ENCODE data around the gene POLR2I.
"Not testable (repeated sequence)": the region's sequence is repeated elsewhere in the genome, so short reads cannot be mapped to it uniquely, and the experiment has no call there.

POLR2I gene

DNA sequence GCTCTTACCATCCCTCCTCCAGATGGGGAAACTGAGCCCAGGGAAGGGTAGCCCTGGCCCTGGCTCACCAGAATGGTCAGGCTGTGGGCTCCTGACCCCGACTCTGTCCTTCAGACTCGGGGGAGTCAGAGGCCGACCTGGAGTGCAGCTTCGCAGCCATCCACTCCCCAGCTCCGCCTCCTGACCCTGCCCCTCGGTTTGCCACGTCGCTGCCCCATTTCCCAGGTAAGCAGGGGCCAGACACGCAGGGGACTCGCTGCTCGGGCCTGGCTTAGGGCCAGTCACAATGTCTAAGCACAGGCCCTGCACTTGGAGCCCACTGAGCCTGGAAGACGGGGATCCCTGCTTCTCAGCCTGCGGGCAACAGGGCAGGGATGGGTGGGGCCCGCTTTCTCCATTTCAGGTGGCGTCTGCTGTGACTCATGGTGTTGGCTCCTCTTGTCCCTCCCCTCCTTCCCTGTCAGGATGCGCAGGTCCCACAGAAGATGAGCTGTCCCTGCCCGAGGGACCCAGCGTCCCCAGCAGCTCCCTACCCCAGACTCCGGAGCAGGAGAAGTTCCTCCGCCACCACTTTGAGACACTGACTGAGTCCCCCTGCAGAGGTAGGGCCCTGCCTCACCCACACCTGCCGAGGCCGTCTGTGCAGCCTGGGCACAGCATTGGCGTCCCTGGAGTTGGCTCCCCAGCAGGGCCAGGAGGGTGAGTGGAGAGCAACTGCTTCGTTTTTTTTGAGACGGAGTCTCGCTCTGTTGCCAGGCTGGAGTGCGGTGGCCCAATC is 12.9 kb downstream of the POLR2I start:
- no peak for DNase-seq (ENCODE audit: low read depth in 2 of 2)

DNA sequence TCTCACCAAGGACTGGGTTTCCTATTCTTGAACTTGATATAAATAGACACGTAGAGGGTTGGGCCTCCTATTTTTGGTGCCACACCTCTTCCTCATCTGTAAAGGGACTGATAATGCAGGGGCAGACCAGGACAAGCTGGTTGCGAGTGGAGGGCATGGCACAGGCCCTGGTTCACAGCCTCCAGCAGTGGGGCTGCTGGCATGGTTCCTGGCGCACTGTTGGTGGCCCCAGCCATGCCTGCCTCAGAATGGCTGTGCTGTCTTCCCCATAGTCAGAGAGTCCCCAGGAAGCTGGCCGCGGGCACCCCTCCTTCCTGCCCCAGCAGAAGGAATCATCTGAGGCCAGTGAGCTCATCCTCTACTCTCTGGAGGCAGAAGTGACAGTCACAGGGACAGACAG is 14.2 kb downstream of the POLR2I start:
- DNase-seq (ENCODE audit: low read depth in 2 of 2) = no peak

DNA sequence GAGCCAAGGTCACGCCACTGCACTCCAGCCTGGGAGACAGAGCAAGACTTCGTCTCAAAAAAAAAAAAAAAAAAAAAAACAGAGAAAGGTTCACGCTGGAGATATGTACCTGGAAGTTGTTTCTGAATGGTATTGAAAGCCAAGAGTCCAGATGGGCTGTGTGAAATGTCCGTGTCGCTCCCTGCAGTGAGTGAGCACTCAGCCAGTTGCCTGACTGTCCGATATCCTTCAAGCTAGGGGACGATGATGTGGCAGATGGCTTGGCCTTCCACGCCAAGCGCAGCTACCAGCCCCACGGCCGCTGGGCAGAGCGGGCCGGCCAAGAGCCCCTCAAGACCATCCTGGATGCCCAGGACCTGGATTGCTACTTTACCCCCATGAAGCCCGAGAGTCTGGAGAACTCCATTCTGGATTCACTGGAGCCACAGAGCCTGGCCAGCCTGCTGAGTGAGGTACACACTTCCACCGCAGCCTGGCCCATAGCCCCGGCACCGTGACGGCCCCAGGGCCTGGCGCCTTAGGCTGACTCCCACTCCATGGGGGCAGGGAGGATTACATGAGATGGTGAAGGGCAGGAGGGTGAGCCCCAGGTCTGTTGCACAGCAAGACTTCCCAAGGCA is 15.4 kb downstream of the POLR2I start:
- no peak for DNase-seq (ENCODE audit: low read depth in 2 of 2)

DNA sequence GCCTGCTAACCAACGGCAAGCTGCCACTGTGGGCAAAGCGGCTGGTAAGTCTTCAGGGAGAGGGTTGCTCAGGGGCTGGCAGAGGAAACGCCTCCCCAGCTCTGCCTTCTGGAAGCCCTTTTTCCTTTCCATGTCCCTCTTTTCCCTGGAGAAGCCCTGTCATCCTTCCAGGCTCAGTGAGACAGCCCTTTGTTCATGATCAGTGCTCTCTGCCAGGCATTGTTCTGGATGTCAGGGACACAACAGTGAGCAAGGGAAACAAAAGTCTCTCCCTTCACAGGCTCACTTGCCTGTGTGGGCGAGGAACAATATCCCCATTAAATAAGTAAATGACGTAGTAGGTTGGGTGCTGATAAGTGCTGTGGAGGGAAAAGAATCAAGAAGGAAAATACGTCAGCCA is 17.6 kb downstream of the POLR2I start:
- no peak for DNase-seq (ENCODE audit: low read depth in 2 of 2)

DNA sequence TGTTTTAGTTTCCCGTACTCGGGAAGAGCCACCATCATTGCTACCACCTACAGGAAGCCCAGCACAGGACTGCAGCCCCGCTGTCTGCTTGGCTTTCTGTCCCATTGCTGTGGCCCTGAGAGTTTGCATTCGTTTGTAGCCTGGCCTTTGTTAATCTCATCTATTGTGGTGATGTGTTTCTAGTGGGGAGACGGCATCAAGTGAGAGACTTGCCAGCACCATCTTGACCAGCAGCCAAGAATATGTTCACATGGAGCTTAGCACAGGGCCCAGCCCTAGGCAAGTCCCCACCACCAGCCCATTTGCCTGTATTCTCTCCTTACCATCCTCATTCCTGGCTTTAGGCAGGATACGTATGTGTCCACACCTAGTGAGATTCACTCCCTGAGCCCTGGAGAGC is 21.0 kb downstream of the POLR2I start:
- no peak for DNase-seq (ENCODE audit: low read depth in 2 of 2)

DNA sequence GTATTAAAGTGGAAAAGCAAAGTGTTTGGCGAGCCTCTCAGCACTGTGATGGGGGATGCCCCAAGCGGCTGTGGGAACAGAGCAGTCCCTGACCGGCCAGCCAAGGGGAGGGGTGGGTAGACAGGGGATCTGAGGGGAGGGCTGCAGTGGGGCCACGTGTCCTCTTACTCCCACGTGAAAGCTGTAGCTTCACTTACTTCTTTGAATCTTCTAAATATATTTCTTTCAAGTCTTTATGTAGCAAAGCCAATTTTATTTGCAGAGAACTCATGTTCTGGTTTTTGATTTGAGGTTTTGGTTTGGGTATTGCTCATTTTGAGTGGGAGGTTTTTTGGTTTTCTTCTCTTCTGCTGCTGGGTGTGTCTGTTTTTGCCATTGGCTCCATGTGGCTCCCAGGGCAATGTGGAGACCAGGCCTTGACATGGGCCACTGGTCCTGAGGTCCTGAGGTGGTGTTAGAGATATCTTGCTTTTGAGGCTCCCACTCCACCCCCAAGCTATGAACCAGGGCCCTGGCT is 21.5 kb downstream of the POLR2I start:
- no peak for DNase-seq (ENCODE audit: low read depth in 2 of 2)

DNA sequence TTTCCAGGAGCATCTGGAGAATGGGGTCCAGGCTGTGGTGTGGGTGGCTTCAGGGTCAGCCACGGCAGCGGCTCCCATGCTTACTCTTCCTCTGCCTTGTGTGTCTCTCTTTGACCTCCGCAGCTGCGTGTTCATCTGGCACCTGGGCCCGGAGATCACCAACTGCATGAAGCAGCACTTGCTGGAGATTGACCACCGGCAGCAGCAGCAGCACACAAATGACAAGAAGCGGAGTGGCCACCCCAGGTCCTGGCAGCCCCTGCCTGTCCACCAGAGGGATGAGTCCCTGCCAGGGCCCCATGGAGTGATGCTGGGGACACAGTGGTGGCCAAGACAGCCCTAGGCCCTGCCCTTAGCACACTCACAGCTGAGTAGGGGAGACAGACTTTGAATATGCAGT is 22.1 kb downstream of the POLR2I start:
- no peak for DNase-seq (ENCODE audit: low read depth in 2 of 2)

DNA sequence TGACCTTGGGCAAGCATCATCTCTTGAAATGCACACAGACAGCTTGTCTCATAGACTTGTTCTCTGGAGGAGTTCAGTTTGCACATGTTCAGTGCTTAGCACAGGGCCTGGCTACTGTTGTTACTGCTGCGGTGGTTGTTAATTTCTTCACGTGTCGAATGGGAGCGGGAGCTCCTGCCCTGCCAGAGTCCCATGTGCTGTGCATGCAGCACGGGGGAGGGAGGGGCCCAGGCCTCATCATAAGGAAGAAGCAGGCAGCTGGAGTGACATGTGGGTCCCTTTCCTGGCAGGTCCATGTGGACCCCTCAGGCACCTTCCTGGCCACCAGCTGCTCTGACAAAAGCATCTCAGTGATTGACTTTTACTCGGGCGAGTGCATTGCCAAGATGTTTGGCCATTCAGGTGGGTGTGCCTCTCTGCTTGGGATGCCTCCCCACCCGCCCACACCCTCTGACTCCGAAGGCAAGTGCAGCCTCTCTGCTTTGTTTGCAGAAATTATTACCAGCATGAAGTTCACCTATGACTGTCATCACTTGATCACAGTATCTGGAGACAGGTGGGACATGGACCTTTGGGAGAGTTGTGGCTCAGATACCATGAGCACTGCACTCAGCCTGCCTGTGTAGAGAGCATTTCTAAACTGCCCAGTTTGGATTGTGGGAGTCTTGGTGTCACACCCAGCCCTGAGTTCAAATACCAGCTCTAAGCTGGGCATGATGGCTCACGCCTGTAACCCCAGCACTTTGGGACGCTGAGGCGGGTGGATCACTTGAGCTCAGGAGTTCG is 23.6 kb downstream of the POLR2I start:
- DNase-seq (ENCODE audit: low read depth in 2 of 2) = no peak

DNA sequence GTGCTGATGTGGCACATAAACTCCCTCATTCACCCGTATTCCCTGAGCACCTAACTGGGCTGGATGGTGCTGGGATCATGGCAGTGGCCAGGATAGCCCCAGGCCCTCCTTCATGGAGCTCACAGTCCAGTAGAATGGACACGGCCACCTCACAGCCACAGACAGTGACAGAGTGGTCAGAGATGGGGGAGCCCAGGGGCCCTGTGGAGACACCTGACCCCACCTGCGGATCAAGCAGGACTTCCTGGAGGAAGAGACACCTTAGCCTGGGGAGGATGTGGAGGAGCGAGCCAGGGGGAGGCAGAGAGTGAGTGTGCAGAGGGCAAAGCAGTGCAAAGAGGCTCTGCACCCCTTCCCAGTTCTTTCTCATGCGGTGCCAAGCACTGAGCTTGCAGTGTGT is 24.8 kb downstream of the POLR2I start:
- DNase-seq (ENCODE audit: low read depth in 2 of 2) = no peak

DNA sequence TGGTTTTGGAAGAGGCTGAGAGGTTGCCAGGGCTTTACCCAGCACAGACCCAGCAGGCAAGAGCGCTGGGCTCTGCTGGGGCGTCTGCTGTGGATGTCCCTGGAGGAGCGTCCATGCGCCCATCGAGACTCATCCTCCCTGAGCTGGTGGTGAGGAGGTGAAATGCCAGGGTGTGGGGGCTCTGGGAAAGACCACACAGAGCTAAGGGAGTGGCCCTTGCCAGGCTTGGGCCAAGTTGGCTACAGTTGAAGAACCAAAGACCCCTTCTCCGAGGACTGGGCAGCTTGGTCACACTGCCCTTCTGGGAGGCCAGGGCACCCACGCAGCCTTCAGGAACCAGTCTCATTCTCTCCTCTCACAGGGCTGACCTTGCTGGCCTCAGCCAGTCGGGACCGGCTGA is 28.3 kb downstream of the POLR2I start:
- DNase-seq (ENCODE audit: low read depth in 2 of 2) = no peak

DNA sequence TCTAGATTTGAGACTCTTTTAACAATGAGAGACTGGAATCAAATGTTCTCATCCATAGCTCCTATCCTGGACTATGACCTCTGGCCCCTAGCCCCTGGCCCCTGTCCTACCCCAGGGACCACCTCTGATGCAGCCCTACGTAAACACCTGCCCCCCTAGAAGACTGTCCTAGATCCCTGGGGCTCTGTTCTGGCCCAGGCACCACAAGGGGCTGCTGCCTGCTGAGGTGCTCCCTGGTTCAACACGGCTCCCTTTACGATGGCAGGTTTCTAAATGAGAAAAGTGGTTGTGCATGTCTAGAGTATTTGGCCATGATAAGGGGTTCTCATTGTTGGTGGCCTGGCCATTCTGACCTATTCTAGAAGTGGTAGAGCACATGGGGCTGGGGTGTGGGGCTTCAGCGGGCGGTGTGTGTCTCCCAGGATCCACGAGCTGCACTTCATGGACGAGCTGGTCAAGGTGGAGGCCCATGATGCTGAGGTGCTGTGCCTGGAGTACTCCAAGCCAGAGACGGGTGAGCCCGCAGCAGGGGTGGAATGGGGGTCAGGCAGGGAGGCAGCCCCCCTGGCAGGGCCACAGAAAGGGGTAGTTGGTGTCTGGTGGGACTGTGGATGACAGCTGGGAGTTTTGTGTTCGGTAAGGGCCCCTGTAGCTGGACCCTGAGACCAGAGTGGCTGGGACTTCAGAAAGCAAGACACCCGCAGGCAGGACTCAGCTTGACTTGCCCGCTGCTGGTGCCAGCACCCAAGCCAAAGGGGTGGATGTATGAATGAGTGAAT is 30.3 kb downstream of the POLR2I start:
- DNase-seq (ENCODE audit: low read depth in 2 of 2) = no peak

DNA sequence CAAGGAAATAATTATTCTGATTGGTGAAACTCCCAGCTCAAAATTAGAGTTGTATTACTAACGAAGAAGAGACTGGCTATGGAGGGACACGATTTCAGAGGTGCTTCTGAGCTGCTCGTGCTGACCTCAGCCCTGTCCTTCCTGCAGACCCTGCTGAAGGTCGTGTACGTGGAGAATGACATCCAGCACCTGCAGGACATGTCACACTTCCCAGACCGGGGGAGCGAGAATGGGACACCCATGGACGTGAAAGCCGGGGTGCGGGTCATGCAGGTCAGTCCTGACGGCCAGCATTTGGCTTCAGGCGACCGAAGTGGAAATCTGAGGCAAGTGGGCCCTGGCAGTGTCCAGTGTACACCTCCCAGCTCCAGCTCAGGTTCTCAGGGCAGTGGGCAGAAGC is 31.8 kb downstream of the POLR2I start:
- no peak for DNase-seq (ENCODE audit: low read depth in 2 of 2)

DNA sequence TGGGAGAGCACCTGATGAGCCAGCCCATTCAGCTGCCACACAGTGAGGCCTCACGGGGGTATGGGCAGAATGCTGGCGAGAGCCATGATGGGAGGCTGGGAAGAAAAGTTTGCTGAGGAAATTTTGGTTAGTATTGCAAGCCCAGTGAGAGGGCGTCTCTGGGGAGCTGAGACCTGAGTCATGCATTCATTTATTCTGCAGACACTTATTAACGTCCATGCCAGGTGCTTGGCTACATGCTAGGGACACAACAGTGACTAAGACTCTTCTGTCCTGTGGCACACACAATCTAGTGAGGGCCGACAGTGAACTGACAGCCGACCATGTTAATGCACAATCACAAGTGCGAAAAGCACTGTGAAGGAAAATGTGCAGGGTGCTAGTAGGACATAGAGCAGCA is 32.8 kb downstream of the POLR2I start:
- no peak for DNase-seq (ENCODE audit: low read depth in 2 of 2)

DNA sequence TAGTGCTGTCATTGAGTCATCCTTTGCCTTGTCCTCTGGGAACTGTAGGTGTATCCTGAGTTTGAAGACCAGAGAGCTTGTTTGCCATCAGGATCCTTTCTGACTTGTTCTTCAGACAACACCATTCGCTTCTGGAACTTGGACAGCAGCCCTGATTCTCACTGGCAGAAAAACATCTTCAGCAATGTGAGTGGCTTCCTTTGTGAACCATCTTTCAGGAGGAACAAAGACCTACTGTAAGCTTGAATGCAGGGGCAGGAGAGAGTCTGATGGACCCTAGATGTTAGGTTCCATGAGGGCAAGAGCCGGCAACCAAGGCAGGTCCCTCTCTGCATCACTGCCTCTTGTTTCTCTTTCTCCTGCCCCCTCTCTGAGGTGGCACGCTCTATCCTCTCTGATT is 33.3 kb downstream of the POLR2I start:
- no peak for DNase-seq (ENCODE audit: low read depth in 2 of 2)

DNA sequence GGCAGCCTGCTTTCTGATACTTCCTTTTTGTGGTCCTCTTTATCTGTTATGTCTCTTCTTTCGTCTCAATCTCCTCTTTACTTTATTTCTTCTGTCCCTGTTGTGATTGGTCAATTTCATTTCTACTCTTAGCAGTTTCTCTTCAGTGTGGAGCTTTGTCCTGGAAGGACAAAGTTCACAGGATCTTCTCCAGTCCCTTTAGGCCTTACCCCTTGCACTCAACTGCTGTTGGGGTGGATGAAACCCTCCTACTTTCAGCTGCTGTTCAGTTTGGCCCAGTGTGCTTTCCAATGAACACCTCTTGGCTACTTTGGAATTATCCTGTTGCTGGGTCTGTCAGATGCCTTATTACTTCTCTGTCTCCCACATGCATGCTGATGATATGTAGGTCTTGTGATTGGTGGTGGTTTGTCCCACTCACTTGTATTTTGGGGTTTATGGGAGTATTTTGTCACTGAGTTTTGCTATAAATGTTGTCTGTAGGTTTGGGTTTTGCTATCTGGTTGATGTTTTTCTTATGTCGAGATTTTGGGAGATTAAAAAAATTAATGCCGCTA is 35.2 kb downstream of the POLR2I start:
- no peak for DNase-seq (ENCODE audit: low read depth in 2 of 2)

DNA sequence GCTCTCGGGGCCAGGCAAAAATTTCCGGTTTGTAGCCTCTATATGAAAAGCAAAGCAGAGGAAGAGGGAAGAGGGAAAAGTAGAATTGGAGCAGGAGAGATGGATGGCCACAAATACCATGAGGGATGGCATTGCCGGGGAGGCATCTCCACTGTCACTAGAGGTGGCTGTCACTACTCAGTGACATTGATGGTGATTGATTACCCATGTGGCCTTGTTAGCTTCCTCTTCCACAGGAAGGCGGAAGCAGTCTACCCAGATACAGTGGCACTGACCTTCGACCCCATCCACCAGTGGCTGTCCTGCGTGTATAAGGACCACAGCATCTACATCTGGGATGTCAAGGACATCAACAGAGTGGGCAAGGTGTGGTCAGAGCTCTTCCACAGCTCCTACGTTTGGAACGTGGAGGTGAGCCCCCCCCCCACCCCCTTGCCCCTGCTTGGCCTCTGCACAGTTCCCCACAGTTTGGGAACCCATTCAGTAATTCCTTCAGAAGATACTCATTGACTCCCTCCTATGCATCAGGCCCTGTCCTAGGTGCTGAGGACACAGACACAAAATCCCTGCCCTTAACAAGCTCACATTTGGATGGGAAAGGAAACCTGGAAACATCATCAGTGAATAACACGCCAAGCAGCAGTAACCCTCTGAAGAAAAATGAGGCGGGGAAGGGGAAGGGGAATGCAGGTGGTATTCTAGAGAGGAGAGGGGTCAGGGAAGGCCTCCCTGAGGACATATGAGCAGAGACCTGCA is 41.4 kb downstream of the POLR2I start:
- DNase-seq (ENCODE audit: low read depth in 2 of 2) = no peak

DNA sequence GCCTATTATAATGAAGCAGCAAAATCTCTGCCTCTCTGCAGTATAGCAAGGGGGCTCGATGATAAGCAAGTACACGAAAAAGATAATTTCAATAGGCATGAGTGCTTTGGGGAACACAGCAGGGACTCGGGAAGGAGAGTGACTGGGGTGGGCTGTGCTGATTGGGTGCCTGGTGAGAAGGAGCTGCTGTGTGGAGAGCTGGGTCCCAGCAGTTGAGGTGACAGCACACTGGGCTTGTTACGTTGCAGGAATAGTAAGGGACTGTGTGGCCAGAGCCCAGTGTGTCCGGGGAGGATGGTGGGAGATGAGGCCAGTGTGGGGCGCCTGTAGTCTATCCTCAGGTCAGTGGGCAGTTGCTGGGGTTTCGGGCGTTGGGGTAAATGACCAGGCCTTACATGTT is 42.6 kb downstream of the POLR2I start:
- DNase-seq (ENCODE audit: low read depth in 2 of 2) = no peak

DNA sequence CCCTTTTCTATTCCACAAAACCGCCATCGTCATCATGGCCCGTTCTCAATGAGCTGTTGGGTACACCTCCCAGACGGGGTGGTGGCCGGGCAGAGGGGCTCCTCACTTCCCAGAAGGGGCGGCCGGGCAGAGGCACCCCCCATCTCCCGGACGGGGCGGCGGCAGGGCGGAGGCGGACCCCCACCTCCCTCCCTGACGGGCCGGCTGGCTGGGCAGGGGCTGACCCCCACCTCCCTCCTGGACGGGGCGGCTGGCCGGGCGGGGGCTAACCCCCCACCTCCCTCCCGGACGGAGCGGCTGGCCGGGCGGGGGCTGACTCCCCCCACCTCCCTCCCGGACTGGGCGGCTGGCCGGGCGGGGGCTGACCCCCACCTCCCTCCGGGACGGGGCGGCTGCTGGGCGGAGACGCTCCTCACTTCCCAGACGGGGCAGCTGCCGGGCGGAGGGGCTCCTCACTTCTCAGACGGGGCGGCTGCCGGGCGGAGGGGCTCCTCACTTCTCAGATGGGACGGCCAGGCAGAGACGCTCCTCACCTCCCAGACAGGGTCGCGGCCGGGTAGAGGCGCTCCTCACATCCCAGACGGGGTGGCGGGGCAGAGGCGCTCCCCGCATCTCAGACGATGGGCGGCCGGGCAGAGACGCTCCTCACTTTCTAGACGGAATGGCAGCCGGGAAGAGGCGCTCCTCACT is 45.7 kb downstream of the POLR2I start:
- DNase-seq (ENCODE audit: low read depth in 2 of 2) = not testable (repeated sequence)

DNA sequence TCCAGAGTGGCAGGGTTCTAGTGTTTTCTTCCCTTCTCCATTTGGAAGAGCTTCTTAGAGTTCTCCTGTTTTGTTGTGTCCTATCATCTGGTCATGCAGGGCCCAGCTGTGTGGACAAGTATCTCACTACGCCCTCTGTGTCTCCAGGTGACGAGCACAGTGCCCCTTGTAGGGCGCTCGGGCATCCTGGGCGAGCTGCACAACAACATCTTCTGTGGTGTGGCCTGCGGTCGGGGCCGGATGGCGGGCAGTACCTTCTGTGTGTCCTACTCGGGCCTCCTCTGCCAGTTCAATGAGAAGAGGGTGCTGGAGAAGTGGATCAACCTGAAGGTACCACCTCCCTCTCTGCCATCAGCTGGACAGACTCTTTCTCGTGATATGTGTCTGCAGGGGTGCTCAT is 47.0 kb downstream of the POLR2I start:
- DNase-seq (ENCODE audit: low read depth in 2 of 2) = no peak

DNA sequence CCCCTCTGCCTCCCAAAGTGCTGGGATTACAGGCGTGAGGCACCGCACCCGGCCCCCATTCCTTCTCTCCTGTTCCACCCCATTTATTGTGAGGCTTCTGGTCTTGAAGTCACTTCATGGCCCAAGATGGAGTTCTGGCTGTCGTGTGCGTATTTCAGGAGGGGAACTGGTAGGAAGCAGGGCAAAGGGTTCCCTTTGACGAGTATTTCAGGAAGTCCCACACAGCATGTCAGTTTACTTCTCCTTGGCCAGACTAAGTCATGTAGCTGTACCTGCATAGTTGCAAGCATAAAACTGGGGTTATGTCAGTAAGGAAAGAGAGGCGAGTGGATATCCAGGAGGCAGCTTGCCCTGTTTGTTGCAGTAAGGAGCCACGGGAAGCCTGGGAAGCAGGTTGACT is 49.8 kb downstream of the POLR2I start:
- DNase-seq (ENCODE audit: low read depth in 2 of 2) = no peak
